Brain microvascular endothelial cell (primary cell): ENCODE measurements around the gene SDK1.

Experiments used
- DNase-seq: peaks from one replicate; pipeline ENCODE4 v3.0.0-alpha.2; 2020
- H3K27ac ChIP-seq: fragments of 250-450 bp; sonication (Bioruptor Pico); 2 replicates; pipeline ENCODE4 v1.5.1; 2020; ENCODE audit warnings: mild to moderate bottlenecking, moderate library complexity
- H3K27me3 ChIP-seq: fragments of 250-450 bp; sonication (Bioruptor Pico); replicated peaks from 2 replicates; pipeline ENCODE4 v1.5.1; 2020; ENCODE audit warnings: mild to moderate bottlenecking
- H3K36me3 ChIP-seq: fragments of 250-450 bp; sonication (Bioruptor Pico); replicated peaks from 2 replicates; pipeline ENCODE4 v1.5.1; 2020; ENCODE audit warnings: mild to moderate bottlenecking
- H3K4me3 ChIP-seq: 2 replicates; pipeline ENCODE4 v1.5.1; 2011; ENCODE audit warnings: low read depth, mild to moderate bottlenecking, control low read depth, low read length, moderate library complexity
- in situ Hi-C: cut with HindIII; loops from 2 replicates; pipeline ENCODE4 v1.10.0; 2017; ENCODE audit warnings: low sequenced_read_pairs, low pct_ligation_motif_present
- TF ChIP-seq, protein P1 (sequence below): IDR thresholded peaks from 2 replicates; pipeline ENCODE4 v1.5.1; 2011; ENCODE audit warnings: low read depth, mild to moderate bottlenecking, moderate library complexity, low read length, control low read depth, inconsistent platforms; ENCODE audit errors: missing control alignments

SDK1 gene

DNA sequence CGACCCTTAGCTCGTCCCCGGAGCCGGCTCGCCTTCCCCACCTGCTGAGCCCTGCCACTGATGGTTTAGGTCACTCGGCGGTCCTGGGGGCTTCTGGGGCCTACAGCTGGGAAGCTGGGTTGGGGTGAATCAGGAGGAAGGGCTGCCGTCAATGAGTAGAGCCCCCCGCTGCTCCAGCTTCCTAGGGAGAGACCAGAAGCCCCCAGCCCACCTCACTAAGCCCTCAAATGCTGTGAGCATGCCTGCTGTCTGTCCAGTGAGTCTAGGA lies 885.4 kb downstream of the SDK1 start:
- in situ Hi-C loops: no loop called here
- TF ChIP-seq, protein P1, sequence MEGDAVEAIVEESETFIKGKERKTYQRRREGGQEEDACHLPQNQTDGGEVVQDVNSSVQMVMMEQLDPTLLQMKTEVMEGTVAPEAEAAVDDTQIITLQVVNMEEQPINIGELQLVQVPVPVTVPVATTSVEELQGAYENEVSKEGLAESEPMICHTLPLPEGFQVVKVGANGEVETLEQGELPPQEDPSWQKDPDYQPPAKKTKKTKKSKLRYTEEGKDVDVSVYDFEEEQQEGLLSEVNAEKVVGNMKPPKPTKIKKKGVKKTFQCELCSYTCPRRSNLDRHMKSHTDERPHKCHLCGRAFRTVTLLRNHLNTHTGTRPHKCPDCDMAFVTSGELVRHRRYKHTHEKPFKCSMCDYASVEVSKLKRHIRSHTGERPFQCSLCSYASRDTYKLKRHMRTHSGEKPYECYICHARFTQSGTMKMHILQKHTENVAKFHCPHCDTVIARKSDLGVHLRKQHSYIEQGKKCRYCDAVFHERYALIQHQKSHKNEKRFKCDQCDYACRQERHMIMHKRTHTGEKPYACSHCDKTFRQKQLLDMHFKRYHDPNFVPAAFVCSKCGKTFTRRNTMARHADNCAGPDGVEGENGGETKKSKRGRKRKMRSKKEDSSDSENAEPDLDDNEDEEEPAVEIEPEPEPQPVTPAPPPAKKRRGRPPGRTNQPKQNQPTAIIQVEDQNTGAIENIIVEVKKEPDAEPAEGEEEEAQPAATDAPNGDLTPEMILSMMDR: no peak
- no peak for DNase-seq
- Histone ChIP-seq H3K4me3 (no peak overlapping the region), H3K36me3 (no peaks in the 10 kb centered on the region), H3K27ac (no peak overlapping the region), H3K27me3 (no peaks in the 10 kb centered on the region)

DNA sequence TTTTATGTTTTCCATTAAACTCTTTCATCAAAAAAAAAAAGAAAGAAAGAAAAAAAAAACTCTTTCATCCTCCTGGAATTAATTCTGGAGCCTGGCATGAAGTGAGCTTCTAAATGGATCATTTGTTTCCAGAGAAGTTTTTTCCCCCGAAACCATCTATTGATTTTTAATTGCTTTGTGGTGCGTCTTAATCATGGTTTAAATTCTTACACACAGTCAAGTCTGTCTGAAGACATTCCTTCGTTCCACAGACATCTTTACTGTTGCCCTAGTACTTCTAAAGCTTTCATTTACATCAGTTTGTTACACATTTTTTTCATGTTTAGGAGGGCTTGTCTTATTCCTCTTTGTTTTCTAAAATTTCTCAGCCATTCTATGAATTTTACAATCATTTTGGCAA lies 887.6 kb downstream of the SDK1 start:
- H3K27me3 ChIP-seq: no peaks in the 10 kb centered on the region
- no peak for DNase-seq
- H3K36me3 ChIP-seq: no peaks in the 10 kb centered on the region
- in situ Hi-C loops: no loop called here
- TF ChIP-seq, protein P1: no peak
- H3K27ac ChIP-seq: no peak overlapping the region
- H3K4me3 ChIP-seq: no peak overlapping the region

DNA sequence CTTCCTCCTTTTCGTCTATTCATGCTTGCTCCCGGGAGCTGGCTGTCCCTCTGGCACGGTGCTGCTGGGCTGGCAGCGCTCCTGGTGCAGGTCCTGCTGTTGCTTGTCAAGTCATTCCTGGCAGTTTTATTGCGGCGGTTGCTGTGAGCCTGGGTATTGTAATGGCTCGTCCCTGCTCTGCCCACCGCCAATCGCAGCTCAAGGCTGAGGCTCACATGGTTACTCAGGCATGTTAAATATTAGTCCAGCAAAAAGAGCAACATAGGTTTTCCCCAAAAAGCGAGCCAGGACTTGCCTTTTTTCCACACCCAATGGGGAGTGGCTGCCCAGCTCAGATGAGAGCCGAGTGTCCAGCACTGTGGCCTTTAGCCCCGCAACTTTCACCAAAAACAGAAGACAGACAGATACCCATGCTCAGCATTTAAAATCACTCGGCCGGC lies 888.1 kb downstream of the SDK1 start:
- H3K36me3 ChIP-seq: no peaks in the 10 kb centered on the region
- H3K27ac ChIP-seq: no peak overlapping the region

DNA sequence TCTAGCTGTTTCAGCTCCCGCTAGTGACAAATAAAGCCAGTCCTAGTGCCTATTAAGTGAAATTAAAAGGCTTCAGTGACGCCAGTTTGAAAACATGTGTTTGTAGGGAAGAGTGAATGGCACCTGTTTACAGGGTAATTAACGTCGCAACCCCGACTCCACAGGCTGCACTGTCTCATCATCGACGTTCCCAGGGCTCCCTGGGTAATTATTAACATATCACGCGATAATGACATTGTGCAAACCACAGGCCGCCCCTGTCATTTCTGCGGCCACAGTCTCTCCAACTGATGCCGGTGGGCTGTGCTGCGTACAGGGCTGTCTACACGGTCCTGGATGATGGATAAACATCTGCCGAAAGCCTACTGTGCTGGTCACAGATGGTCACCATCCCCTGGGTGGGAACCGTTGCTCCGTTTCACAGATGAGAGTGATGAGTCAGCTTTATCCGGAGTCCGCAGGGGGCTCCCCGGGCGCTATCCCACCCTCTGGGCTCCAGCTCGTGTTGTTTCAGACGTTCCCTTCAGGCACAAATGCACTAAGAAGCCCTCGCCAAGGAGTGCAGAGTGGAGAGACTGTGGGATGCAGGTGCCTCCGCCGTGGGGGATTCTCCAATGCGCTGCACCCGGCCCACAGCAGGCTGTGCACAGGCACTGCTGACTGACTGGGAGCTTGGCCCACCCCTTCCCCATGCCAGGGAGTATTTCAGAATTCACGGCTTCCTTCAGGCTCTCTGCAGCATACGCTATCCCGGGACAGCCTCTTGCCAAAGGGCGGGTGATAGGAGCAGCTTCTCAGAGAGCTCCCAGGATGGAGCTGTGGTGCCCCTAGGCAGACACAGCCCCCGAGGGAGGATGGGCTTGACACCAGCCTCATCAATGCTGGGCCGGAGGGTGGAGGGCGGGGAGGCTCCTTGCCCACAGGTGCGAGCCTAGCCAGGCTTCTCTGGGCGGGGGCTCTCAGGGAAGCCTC lies 889.2 kb downstream of the SDK1 start:
- no peaks in the 10 kb centered on the region for H3K36me3 ChIP-seq
- TF ChIP-seq, protein P1: no peak
- no peak overlapping the region for H3K27ac ChIP-seq
- in situ Hi-C loops: no loop called here
- DNase-seq: no peak
- no peak overlapping the region for H3K4me3 ChIP-seq
- no peaks in the 10 kb centered on the region for H3K27me3 ChIP-seq

More for the DNA sequence above, 888.1 kb downstream of the SDK1 start:
- Histone ChIP-seq H3K4me3 (no peak overlapping the region), H3K27me3 (no peaks in the 10 kb centered on the region)
- TF ChIP-seq, protein P1: no peak
- in situ Hi-C loops: no loop called here
- DNase-seq: no peak

DNA sequence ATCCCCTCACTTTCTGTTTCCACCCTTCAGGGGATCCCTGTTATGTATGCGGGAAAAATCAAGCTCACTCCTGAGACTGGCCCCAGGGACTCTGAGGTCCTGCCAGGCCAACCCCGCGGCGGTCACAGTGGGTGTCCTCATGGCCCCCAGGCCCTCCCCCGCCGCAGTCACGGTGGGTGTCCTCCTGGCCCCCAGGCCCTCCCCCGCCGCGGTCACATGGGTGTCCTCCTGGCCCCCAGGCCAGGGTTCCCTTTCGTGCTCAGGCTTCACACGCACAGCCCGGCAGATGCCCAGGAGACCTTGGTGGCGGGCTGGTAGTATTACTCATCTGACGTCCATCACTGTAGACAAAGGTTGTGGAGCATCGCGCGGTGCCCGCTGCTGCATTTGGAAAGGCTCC lies 890.0 kb downstream of the SDK1 start:
- TF ChIP-seq, protein P1: no peak
- no peak for DNase-seq
- H3K4me3 ChIP-seq: no peak overlapping the region
- in situ Hi-C loops: no loop called here
- H3K27ac ChIP-seq: no peak overlapping the region
- H3K27me3 ChIP-seq: no peaks in the 10 kb centered on the region
- no peaks in the 10 kb centered on the region for H3K36me3 ChIP-seq
